Left renal cortex interstitium (tissue), 4 donors: ENCODE data around the gene TADA3. TPM values are rescaled to one million over a fixed set of nuclear protein-coding genes. Genes with fewer than 3 reads are reported as not detected.

Experiments used
- DNase-seq, 4 donors: peaks; one replicate each; pipeline ENCODE4 v3.0.0-alpha.2; 2013; ENCODE audit warnings: low read depth in 4 of 4, low spot score in 2 of 4, missing footprints in 1 of 4
- polyA plus RNA-seq, 4 donors: library from polyadenylated mRNA; unstranded; fragments of 120-200 nt; gene quantifications; one replicate each; pipeline ENCODE4 v1.2.1, GENCODE V29; 2013; ENCODE audit not compliant: insufficient read length in 4 of 4

TADA3 gene
- polyA plus RNA-seq, 4 donors, result 58.7 to 85.3 (median 72.3) TPM

DNA sequence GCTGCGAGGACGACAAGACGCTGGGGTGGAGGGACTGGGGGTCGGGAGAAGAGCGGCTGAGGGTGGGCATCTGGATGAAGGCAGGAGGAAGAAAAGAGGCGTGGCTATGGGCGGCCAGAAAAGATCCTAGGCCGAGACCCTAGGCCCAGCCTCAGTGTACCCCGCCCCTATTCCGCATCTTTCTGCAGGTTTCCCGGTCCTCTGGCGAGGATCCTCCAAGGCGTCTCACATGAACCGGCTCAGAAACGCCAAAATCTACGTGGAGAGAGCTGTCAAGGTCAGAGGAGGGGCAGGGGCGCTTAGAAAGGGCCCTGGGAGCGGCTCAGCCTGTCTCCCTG, 18.1 kb upstream of the TADA3 start:
- no peak for DNase-seq

GRCh38 chr3:9809615-9810432, 17.6 kb upstream of the TADA3 start, which contains the start of gene TTLL3:
Gene TTLL3 (plus strand): TSS chr3:9810262. CDS start chr3:9810662, 400 bp downstream.
- peak in 2 of 4 donors; percentile 26 to 67 for DNase-seq

DNA sequence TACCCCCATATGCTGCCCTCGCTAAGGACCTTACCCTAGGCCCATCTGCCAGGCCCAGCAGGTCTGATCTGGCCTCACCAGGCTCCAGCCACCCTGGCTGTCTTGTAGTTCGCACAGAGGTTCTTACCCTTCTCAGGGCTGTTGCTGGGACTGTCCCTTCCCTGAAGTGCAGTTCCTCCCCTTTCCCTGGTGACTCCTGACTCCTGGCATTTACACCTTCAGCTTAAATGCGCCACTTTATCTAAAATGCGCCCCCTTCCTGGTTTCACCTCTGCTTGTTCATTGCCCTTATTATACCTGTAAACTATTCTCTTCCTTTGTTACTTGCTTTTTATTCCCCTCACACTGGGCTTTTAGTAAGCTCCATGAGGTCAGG, 17.0 kb upstream of the TADA3 start:
- DNase-seq, result no peak

DNA sequence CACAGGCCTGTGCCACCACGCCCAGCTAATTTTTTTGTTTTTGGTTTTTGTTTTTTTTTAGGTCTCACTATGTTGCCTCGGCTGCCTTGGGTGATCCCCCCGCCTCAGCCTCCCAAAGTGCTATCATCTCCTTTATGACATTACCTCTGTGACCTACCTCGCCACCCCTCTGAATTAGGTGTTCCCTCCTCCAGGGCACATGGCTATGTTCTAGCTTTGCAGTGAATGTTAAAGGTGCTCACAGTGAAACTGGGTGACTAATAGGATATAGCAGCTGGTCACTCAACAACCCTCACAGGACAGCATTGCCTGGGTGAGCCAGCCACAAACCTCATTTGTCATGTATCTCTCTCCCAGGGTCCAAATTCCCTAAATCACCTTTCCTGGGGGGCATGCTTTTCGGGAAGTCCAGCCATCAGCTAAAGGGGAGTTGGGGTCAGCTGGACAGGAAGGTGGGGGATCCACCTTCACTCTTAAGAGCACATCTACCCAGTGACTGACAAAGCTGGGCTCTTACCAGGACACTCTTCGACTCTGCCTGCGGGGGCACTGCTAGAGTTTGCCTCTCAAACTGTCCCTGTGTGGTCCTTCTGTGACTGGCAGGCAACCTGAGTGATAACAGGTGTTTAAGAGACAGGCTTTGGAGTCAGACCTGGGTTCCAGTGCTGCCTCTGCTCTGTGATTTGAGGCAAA, 16.2 kb upstream of the TADA3 start:
- DNase-seq, result no peak

DNA sequence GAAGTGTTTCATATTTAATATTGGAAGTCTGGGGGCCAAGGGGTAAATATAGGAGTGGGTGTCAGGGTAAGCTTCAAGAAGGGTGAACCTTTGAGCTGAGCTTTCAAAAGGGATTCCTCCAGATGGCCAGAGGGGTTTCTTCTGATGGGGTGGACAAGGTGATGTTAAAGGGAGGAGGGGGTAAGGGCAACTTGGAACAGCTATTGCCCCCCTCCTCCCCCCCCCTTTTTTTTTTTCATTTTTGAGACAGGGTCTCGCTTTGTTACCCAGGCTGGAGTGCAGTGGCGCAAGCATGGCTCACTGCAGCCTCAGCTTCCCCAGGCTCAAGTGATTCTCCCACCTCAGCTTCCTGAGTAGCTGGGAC, 15.7 kb upstream of the TADA3 start:
- no peak for DNase-seq

GRCh38 chr3:9806688-9807589, 14.7 kb upstream of the TADA3 start:
- no peak for DNase-seq

DNA sequence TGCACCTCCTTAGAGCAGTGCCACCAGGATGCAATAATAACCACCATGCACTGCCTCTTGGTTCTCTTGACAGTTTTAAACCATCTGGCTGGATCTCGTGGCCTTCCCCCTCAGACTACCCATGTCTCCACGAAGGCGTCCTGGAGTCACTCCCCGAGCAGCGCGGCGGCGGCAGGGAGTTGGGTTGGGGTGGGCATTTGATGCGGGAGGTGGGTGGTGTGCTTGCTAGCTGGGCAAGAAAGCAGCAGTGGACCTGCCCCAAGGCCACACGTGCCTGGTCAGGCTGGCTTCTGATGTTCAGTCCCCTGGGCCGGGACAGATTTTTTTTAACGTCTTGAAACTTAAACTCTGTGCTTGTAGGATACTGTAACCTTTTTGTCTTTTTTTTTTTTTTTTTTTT, 13.9 kb upstream of the TADA3 start:
- DNase-seq, result no peak

DNA sequence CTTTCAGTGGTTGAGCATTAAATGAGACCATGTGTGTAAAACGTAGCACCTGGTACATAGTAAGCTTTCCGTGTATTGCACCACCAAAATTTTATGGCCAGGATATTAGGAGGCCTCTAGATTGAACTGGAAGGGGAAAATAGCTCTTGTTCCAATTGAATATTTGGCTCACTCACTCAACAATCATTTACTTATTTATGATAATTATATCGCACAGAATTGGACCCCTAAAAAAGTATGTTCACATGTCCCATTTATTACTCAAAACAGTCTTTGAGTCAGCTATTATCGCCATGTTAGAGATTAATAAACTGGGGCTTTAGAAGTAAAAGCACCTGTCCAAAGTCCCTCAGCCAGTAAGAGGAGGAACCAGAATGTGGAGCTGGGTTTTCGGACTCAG, 12.7 kb upstream of the TADA3 start:
- no peak for DNase-seq

- DNase-seq, result no peak
Observed at GRCh38 chr3:9803494-9803893, 11.2 kb upstream of the TADA3 start.

- DNase-seq, result no peak
Observed at GRCh38 chr3:9800529-9800928, 8.3 kb upstream of the TADA3 start.

DNA sequence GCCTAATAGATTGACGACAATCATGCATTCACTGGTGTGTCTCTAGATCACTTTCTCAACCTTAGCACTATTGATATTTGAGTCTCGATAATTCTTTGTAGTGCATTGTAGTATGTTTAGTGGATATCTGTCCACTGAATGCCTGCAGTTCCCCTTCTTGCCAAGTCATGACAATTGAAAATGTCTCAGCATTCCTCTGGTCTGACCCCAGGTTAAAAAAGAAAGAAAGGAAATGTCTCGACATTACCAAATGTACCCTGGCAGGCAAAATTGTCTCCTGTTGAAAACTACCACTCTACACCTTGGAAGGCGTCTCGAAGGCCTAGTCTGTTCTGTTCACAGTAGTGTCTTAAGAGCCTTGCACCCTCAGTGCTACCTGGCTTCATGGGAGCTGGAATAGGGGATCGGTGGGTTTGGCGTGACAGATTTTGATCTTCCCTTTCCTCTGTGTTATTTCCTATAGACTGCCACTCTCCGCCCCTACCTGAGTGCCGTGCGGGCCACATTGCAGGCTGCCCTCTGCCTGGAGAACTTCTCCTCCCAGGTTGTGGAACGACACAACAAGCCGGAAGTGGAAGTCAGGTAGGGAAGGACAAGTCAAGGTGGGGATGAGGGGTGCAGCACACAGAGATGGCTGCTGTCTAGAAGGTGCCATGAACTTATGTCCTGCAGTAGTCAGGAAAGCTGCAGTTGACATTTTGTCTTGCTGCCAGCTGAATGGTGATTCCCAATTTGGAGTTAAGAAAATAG, 5.1 kb upstream of the TADA3 start:
- no peak for DNase-seq

GRCh38 chr3:9795207-9795606, 2.9 kb upstream of the TADA3 start:
- DNase-seq, result no peak

GRCh38 chr3:9794400-9794799, 2.1 kb upstream of the TADA3 start:
- no peak for DNase-seq

- no peak for DNase-seq
Observed at GRCh38 chr3:9793161-9793781, 998 bp upstream of the TADA3 start.

- no peak for DNase-seq
Observed at GRCh38 chr3:9791790-9792404, 376 bp downstream of the TADA3 start.

GRCh38 chr3:9791127-9791526, 1.1 kb downstream of the TADA3 start:
- no peak for DNase-seq

GRCh38 chr3:9787714-9788113, 4.6 kb downstream of the TADA3 start:
- no peak for DNase-seq

- no peak for DNase-seq
Observed at GRCh38 chr3:9786825-9787669, 5.2 kb downstream of the TADA3 start.

- no peak for DNase-seq
Observed at GRCh38 chr3:9786209-9786739, 6.0 kb downstream of the TADA3 start.
